ENCODE results near the gene TXNRD1.
"Not testable (repeated sequence)": the region's sequence is repeated elsewhere in the genome, so short reads cannot be mapped to it uniquely, and the experiment has no call there.

Gene TXNRD1

DNA sequence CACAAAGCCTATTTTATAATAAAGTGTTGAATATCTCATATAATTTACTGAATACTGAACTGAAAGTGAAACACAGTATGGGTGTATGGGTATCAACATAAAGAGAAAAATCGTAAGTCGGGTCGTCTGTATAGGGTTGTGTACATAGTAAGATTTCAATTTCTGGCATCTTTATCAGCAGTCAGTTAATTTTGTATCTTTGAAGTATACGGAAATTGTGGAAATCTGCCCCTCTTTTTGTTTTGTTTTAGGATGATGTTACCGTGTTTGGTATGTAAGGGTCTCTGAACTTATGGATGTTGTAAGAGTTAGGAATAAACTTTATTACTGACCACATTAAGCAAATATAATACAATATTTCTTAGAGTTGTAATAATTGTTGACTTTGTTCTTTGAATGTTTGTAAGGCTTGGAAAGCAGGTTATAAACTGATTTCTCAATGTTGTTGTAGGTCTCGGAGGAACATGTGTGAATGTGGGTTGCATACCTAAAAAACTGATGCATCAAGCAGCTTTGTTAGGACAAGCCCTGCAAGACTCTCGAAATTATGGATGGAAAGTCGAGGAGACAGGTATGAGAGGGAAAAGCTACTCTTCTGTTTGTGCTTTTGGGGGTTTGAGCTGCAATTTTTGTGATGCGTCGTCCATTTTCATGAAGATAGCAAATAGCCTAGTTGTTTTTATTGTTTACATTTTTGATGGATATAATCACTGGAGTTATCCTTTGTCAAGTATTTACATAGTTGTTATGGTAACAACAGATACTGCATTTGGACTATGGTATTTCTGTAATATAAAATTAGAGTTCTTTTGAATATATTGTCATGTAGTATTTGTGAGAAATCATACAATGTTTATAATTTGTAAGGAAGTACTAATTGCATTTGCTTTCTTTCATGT lies 100.0 kb downstream of the TXNRD1 start:
- 91 to 93% methylated on average over 7 of the region's 10 CpGs for WGBS, 2 experiments (ENCODE audit: insufficient coverage in 2 of 2)
- peaks cover 85% of the 10 kb centered on the region for H3K36me3 ChIP-seq (ENCODE audit: control insufficient read depth, insufficient read depth, low read length)
- no peaks in the 10 kb centered on the region for H3K9me3 ChIP-seq (ENCODE audit: control insufficient read depth, low read length)
- no peak overlapping the region for H3K4me3 ChIP-seq (ENCODE audit: extremely low read depth, insufficient read depth, low read length, poor library complexity, severe bottlenecking)
- no peak overlapping the region for H3K27ac ChIP-seq (ENCODE audit: low read depth, low read length, severe bottlenecking)
- no peaks in the 10 kb centered on the region for H3K4me1 ChIP-seq (ENCODE audit: control insufficient read depth, insufficient read depth, low read length, poor library complexity, severe bottlenecking)

DNA sequence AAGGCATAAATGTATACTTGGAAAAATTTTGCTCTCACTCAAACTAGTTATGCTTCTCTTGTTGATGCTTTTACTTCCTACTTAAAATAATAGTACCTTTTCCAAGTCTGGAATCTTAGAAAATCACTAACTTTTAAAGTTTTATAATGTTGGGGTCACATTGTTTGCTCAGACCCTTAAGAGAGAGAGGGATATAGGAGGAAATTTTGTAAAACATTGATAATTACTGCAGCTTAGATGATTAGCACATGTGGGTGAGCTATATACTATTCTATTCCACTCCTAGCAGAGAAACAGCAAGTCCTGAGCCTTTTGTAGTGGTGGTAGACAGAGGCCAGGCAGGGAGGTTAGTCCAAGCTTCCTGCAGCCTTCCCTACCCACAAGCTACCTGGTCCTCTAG lies 101.4 kb downstream of the TXNRD1 start:
- H3K36me3 ChIP-seq (ENCODE audit: control insufficient read depth, insufficient read depth, low read length), result peaks cover 87% of the 10 kb centered on the region
- H3K9me3 ChIP-seq (ENCODE audit: control insufficient read depth, low read length), result no peaks in the 10 kb centered on the region
- no peak overlapping the region for H3K27ac ChIP-seq (ENCODE audit: low read depth, low read length, severe bottlenecking)
- H3K4me1 ChIP-seq (ENCODE audit: control insufficient read depth, insufficient read depth, low read length, poor library complexity, severe bottlenecking), result no peaks in the 10 kb centered on the region
- H3K4me3 ChIP-seq (ENCODE audit: extremely low read depth, insufficient read depth, low read length, poor library complexity, severe bottlenecking), result no peak overlapping the region

DNA sequence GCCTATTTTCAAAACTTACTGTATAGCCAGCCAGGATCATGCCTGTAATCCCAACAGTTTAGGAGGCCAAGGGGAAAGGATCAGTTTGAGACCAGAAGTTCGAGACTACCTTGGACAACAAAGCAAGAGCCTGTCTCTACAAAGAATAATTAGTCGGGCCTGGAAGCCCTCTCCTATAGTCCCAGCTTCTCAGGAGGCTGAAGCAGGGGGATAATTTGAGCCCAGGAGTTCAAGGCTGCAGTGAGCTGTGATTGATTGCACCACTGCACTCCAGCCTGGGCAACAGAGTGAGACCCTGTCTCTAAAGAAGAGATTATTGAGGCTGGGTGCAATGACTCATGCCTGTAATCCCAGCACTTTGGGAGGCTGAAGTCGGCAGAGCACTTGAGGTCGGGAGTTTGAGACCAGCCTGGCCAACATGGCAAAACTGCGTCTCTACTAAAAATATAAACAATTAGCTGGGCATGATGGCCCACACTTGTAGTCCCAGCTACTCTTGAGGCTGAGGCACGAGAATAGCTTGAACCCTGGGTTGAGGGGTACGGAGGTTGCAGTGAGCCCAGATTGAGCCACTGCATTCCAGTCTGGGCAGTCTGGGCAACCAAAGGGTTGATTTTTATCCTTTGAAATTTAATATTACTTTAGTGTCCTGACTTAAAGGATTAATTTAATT lies 102.1 kb downstream of the TXNRD1 start:
- H3K9me3 ChIP-seq (ENCODE audit: control insufficient read depth, low read length), result no peaks in the 10 kb centered on the region
- H3K4me1 ChIP-seq (ENCODE audit: control insufficient read depth, insufficient read depth, low read length, poor library complexity, severe bottlenecking), result no peaks in the 10 kb centered on the region
- peaks cover 88% of the 10 kb centered on the region for H3K36me3 ChIP-seq (ENCODE audit: control insufficient read depth, insufficient read depth, low read length)
- H3K27ac ChIP-seq (ENCODE audit: low read depth, low read length, severe bottlenecking), result no peak overlapping the region
- 95 to 98% methylated on average over 5 to 7 of the region's 7 CpGs for WGBS, 2 experiments (ENCODE audit: insufficient coverage in 2 of 2)
- no peak overlapping the region for H3K4me3 ChIP-seq (ENCODE audit: extremely low read depth, insufficient read depth, low read length, poor library complexity, severe bottlenecking)

DNA sequence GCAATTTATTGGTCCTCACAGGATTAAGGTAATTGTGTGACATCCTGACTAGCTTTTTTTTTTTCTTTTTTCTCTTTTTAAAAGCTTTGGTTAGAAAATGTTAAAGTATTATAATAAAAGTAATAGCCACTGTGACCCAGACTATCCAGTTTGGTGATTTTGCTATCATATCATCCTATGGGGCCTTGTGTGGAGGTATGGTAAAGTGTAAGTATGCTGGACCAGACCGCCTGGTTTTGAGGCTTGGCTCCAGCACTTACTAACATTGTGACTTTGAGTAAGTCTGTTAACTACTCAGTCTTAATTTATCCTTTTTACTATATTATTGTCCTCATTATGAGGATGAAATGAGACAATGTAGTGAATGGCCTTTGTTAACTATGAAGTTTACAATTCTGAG lies 103.4 kb downstream of the TXNRD1 start:
- H3K27ac ChIP-seq (ENCODE audit: low read depth, low read length, severe bottlenecking), result no peak overlapping the region
- H3K36me3 ChIP-seq (ENCODE audit: control insufficient read depth, insufficient read depth, low read length), result peaks cover 79% of the 10 kb centered on the region
- no peaks in the 10 kb centered on the region for H3K4me1 ChIP-seq (ENCODE audit: control insufficient read depth, insufficient read depth, low read length, poor library complexity, severe bottlenecking)
- H3K4me3 ChIP-seq (ENCODE audit: extremely low read depth, insufficient read depth, low read length, poor library complexity, severe bottlenecking), result no peak overlapping the region
- no peaks in the 10 kb centered on the region for H3K9me3 ChIP-seq (ENCODE audit: control insufficient read depth, low read length)
- no CpG with 5 or more reads among the region's 1 CpG for WGBS, 2 experiments (ENCODE audit: insufficient coverage in 2 of 2)

DNA sequence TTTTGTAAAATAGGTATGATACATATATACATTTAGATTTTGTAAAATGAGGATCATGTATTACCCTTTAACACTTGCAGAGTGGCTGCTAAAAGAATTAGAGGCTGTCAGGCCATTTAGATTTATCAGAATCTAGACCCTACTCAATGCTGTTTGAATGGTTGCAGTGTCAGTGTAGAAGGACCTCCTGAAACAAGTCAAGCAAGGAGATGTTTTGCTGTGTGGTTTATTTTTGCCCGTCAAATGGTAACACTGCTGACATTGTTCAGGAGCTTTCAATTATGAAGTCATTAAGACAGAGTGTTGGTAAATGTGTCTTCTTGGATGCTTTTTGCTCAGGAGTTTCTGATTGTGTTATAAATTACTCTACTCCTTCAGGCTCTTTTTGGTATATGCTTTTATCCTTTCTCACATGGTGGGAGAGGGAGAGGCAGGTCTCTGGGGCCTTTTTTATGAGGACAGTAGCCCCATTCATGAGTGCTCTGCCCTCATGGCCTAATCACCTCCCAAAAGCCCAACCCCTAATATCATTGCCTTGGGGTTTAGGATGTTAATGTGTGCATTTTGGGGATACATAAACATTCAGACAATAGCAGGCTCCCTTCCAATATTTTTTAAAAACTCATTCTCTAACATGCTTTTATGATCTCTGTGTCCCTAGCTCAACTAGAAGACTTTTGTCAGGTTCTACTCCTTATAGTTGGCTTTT lies 104.5 kb downstream of the TXNRD1 start:
- no peak overlapping the region for H3K4me3 ChIP-seq (ENCODE audit: extremely low read depth, insufficient read depth, low read length, poor library complexity, severe bottlenecking)
- 83 to 100% methylated on average over 1 of the region's 1 CpG for WGBS, 2 experiments (ENCODE audit: insufficient coverage in 2 of 2)
- H3K4me1 ChIP-seq (ENCODE audit: control insufficient read depth, insufficient read depth, low read length, poor library complexity, severe bottlenecking), result no peaks in the 10 kb centered on the region
- no peak overlapping the region for H3K27ac ChIP-seq (ENCODE audit: low read depth, low read length, severe bottlenecking)
- H3K9me3 ChIP-seq (ENCODE audit: control insufficient read depth, low read length), result no peaks in the 10 kb centered on the region
- H3K36me3 ChIP-seq (ENCODE audit: control insufficient read depth, insufficient read depth, low read length), result peaks cover 78% of the 10 kb centered on the region

DNA sequence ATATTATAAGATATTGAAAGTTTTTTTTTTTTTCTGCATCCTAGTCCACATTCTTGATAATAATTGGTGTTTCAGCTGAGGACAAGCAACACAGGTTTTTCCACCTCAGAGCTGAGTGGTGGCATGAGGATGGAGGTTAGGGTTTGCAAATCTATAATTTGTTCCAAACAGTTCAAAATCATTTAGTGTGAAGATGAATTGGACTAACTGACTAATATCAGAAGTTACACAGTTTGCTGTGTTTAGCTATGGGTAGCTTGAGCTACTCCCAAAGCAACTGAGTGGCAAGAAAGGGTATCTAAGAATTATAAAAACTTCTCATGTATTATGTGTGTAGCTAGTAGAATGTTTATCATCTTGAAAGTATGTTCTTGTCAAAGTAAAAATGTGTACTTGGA lies 105.0 kb downstream of the TXNRD1 start:
- Histone ChIP-seq H3K9me3 (ENCODE audit: control insufficient read depth, low read length) (no peaks in the 10 kb centered on the region), H3K27ac (ENCODE audit: low read depth, low read length, severe bottlenecking) (no peak overlapping the region), H3K4me1 (ENCODE audit: control insufficient read depth, insufficient read depth, low read length, poor library complexity, severe bottlenecking) (no peaks in the 10 kb centered on the region), H3K36me3 (ENCODE audit: control insufficient read depth, insufficient read depth, low read length) (peaks cover 81% of the 10 kb centered on the region), H3K4me3 (ENCODE audit: extremely low read depth, insufficient read depth, low read length, poor library complexity, severe bottlenecking) (no peak overlapping the region)

DNA sequence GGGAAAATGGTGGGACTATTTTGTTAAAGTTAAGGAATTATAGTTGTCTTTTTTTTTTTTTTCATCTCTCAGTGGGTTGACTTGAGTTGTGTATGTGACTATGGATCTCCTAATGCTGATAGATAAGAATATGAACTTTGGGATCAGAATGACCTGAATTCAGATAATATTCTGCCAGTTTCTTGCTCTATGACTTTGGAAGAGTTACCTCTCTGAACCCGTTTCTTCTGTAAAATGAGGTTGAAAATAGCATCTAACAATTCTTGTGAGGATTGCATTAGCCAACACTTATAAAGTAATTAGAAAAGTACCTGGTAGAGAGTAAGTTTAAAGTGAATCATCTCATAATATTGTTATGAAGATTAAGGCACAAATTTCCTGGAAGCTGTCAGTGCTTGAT lies 106.4 kb downstream of the TXNRD1 start:
- Histone ChIP-seq H3K36me3 (ENCODE audit: control insufficient read depth, insufficient read depth, low read length) (peaks cover 83% of the 10 kb centered on the region), H3K4me1 (ENCODE audit: control insufficient read depth, insufficient read depth, low read length, poor library complexity, severe bottlenecking) (no peaks in the 10 kb centered on the region), H3K4me3 (ENCODE audit: extremely low read depth, insufficient read depth, low read length, poor library complexity, severe bottlenecking) (no peak overlapping the region), H3K27ac (ENCODE audit: low read depth, low read length, severe bottlenecking) (no peak overlapping the region), H3K9me3 (ENCODE audit: control insufficient read depth, low read length) (no peaks in the 10 kb centered on the region)
- 60% methylated on average over 1 of the region's 1 CpG; no CpG with 5 or more reads in 1 of the 2 experiments for WGBS, 2 experiments (ENCODE audit: insufficient coverage in 2 of 2)

DNA sequence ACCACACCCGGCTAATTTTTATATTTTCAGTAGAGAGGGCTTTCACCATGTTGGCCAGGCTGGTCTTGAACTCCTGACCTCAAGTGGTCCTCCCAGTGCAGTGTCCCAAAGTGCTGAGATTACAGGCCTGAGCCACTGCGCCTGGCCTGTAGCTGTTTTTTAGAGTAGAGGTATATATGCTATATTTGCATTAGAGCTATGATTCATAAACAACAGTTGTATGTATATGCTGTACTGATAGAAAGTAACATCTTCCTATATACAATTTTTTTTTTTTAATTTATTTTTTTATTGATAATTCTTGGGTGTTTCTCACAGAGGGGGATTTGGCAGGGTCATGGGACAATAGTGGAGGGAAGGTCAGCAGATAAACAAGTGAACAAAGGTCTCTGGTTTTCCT lies 107.0 kb downstream of the TXNRD1 start:
- H3K27ac ChIP-seq (ENCODE audit: low read depth, low read length, severe bottlenecking); H3K4me1 ChIP-seq (ENCODE audit: control insufficient read depth, insufficient read depth, low read length, poor library complexity, severe bottlenecking); H3K4me3 ChIP-seq (ENCODE audit: extremely low read depth, insufficient read depth, low read length, poor library complexity, severe bottlenecking); H3K9me3 ChIP-seq (ENCODE audit: control insufficient read depth, low read length): not testable (repeated sequence)
- H3K36me3 ChIP-seq (ENCODE audit: control insufficient read depth, insufficient read depth, low read length), result peaks cover 83% of the 10 kb centered on the region
- 100% methylated on average over 1 of the region's 2 CpGs for WGBS, 2 experiments (ENCODE audit: insufficient coverage in 2 of 2)

DNA sequence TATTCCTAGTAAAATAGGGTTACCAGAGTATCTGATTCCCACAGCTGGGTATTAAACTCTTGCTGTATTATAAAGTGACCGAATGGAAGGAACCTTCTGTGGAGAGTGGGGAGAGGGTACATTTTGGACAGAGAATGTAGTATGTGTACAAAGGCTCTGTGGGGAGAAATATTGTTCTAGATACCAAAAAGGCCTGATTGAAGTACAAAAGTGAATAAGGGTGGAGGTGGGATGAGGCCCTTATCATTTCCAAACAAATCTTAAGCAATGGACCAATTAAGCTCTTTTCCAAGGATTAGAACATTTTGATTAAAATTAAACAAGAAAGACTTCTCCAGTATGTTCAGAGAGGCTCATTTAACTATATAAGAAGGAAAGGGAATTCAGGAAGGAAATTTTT lies 108.3 kb downstream of the TXNRD1 start:
- H3K27ac ChIP-seq (ENCODE audit: low read depth, low read length, severe bottlenecking), result no peak overlapping the region
- H3K9me3 ChIP-seq (ENCODE audit: control insufficient read depth, low read length), result no peaks in the 10 kb centered on the region
- WGBS, 2 experiments (ENCODE audit: insufficient coverage in 2 of 2), result 100% methylated on average over 1 of the region's 1 CpG
- H3K4me1 ChIP-seq (ENCODE audit: control insufficient read depth, insufficient read depth, low read length, poor library complexity, severe bottlenecking), result no peaks in the 10 kb centered on the region
- H3K4me3 ChIP-seq (ENCODE audit: extremely low read depth, insufficient read depth, low read length, poor library complexity, severe bottlenecking), result no peak overlapping the region
- peaks cover 85% of the 10 kb centered on the region for H3K36me3 ChIP-seq (ENCODE audit: control insufficient read depth, insufficient read depth, low read length)

DNA sequence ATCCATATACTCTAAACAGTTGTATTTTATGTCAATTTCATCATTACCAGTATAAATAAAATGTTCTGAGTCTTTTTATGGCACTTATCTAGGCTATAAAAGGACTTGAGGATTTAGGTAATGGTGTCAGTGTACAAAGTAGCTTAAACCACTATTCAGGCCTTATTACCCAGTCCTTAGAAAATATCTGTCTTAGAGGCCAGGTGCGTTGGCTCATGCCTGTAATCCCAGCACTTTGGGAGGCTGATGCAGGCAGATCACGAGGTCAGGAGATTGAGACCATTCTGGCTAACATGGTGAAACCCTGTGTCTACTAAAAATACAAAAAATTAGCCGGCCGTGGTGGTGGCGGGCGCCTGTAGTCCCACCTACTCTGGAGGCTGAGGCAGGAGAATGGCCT lies 112.7 kb downstream of the TXNRD1 start:
- H3K27ac ChIP-seq (ENCODE audit: low read depth, low read length, severe bottlenecking); H3K4me1 ChIP-seq (ENCODE audit: control insufficient read depth, insufficient read depth, low read length, poor library complexity, severe bottlenecking); H3K4me3 ChIP-seq (ENCODE audit: extremely low read depth, insufficient read depth, low read length, poor library complexity, severe bottlenecking); H3K9me3 ChIP-seq (ENCODE audit: control insufficient read depth, low read length): not testable (repeated sequence)
- H3K36me3 ChIP-seq (ENCODE audit: control insufficient read depth, insufficient read depth, low read length), result peaks cover 57% of the 10 kb centered on the region
- WGBS, 2 experiments (ENCODE audit: insufficient coverage in 2 of 2), result 82 to 87% methylated on average over 2 to 4 of the region's 6 CpGs

DNA sequence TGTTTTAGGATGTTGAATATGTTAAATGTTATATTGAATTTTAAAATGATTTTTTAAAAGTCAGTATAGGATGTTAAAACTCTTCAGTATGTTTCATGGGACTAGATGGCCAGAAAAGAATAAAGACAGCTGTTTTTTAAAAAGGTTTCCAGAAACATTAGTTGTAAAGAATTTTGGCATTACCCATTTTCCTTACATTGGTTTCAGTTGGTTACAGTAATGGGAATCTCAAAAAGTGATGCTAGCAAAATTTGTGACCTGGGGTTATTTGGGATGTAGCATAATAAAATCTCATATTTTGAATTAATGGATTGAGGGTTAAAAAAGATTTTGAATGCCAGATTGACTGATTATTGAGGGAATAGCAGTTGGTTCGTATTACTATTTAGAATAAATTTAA lies 113.2 kb downstream of the TXNRD1 start:
- H3K36me3 ChIP-seq (ENCODE audit: control insufficient read depth, insufficient read depth, low read length), result peaks cover 59% of the 10 kb centered on the region

More for the DNA sequence above, 113.2 kb downstream of the TXNRD1 start:
- Histone ChIP-seq H3K4me3 (ENCODE audit: extremely low read depth, insufficient read depth, low read length, poor library complexity, severe bottlenecking) (no peak overlapping the region), H3K27ac (ENCODE audit: low read depth, low read length, severe bottlenecking) (no peak overlapping the region), H3K9me3 (ENCODE audit: control insufficient read depth, low read length) (no peaks in the 10 kb centered on the region), H3K4me1 (ENCODE audit: control insufficient read depth, insufficient read depth, low read length, poor library complexity, severe bottlenecking) (no peaks in the 10 kb centered on the region)
- no CpG with 5 or more reads among the region's 1 CpG for WGBS, 2 experiments (ENCODE audit: insufficient coverage in 2 of 2)

Measured in mesodermal cell (in vitro differentiated cells).